Measurements from ENCODE around the gene ANKRD65. TPM values are rescaled to one million over a fixed set of nuclear protein-coding genes. Genes with fewer than 3 reads are reported as not detected.

The ANKRD65 gene
- polyA plus RNA-seq, 2 donors, result 10.6 to 12.4 TPM

DNA sequence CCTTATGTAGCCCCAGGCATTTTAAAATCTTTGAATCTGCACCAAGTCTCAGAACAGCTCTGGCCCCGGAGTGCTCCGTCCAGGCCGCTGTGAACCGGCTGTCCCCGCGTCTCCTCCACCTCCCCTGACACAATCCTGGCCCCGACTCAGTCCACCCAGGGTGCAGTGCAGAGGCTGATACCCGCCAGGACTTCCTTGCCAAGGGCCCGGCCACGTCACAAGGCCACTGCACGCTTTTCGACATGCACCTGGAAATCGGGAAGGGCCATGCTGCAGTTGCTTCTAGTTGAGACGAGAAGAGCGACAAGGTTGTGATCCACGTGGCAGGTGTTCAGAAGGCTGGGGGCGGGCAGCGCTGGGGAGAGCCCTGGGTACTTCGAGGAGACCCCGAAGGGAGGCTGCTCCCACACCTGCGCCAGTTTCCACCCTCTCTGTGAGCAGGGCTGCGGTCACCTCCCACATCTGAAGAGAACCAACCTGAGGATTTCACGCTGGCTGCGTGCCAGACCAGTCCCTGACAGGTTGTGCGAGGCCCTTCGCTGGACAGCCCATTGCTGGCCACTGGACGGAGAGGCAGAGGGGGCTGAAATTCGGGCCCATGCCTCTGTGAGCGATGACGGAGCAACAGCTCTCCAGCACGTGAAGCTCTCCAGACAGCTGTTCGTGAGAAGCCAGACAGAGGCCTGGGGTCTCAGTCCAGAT is 21.1 kb upstream of the ANKRD65 start:
- no peak overlapping the region for H3K27ac ChIP-seq (ENCODE audit: low read depth in 2 of 2, low read length in 1 of 2)
- 75 to 81% methylated on average over 31 to 32 of the region's 32 CpGs for WGBS, 2 donors
- no peak overlapping the region for H3K4me3 ChIP-seq (ENCODE audit: low read depth in 1 of 2, low read length in 2 of 2)
- no peaks in the 10 kb centered on the region for H3K36me3 ChIP-seq (ENCODE audit: control insufficient read depth in 2 of 2, insufficient read depth in 2 of 2, low read length in 1 of 2)
- H3K4me1 ChIP-seq (ENCODE audit: control insufficient read depth in 2 of 2, insufficient read depth in 2 of 2, low read length in 1 of 2), result peaks cover 0 to 5% of the 10 kb centered on the region in 2 donors
- H3K27me3 ChIP-seq (ENCODE audit: control insufficient read depth in 1 of 2, insufficient read depth in 2 of 2, low read length in 2 of 2), result no peaks in the 10 kb centered on the region
- no peaks in the 10 kb centered on the region for H3K9me3 ChIP-seq (ENCODE audit: control insufficient read depth in 2 of 2, insufficient read depth in 1 of 2, low read depth in 1 of 2, low read length in 1 of 2)

DNA sequence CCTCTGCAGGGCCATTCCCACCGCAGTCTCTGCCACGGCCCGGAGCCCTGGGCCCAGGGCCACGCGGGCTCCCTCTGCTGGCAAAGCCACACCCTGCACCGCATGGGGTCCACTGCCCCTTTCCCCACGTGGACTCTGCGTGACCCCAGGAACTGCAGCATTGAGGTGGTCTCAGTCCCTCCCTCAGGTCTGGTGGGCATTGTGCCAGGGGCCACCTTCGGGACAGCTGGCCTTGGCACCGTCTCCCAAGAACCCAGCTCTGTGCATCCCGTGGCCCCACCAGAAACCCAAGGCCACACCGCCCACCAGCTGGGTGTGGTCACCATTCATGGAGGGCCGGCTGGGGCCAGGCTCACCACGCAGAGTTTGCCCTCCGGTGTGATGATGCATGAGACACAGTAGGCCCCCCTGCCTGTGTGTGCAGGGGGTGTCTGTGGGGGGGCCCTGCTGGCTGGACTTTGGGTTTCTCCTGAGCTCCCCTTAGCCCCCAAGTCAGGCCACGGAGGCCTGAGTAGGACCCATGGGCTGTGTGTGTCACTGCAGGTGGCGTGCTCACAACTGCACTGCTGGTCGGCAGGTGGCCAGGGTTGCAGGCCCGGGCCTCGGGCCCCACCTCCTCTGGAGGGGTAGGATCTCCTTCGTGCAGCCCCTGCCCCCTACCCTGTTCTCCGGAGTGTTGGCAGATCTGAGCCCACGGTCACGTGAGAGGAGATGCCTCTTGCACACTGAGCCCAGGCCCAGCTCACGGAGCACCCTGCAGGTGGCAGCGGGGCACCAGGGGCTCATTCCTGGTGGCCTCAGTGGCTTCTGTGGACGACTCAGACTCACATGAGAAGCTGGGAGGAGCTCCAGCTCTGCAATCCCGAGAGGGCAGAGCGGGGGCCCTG is 20.2 kb upstream of the ANKRD65 start:
- no peak overlapping the region for H3K4me3 ChIP-seq (ENCODE audit: low read depth in 1 of 2, low read length in 2 of 2)
- no peaks in the 10 kb centered on the region for H3K9me3 ChIP-seq (ENCODE audit: control insufficient read depth in 2 of 2, insufficient read depth in 1 of 2, low read depth in 1 of 2, low read length in 1 of 2)
- peaks cover 0 to 13% of the 10 kb centered on the region in 2 donors for H3K4me1 ChIP-seq (ENCODE audit: control insufficient read depth in 2 of 2, insufficient read depth in 2 of 2, low read length in 1 of 2)
- no peaks in the 10 kb centered on the region for H3K27me3 ChIP-seq (ENCODE audit: control insufficient read depth in 1 of 2, insufficient read depth in 2 of 2, low read length in 2 of 2)
- H3K36me3 ChIP-seq (ENCODE audit: control insufficient read depth in 2 of 2, insufficient read depth in 2 of 2, low read length in 1 of 2), result peaks cover 0 to 2% of the 10 kb centered on the region in 2 donors
- 34% methylated on average over 23 to 29 of the region's 29 CpGs for WGBS, 2 donors
- no peak overlapping the region for H3K27ac ChIP-seq (ENCODE audit: low read depth in 2 of 2, low read length in 1 of 2)

DNA sequence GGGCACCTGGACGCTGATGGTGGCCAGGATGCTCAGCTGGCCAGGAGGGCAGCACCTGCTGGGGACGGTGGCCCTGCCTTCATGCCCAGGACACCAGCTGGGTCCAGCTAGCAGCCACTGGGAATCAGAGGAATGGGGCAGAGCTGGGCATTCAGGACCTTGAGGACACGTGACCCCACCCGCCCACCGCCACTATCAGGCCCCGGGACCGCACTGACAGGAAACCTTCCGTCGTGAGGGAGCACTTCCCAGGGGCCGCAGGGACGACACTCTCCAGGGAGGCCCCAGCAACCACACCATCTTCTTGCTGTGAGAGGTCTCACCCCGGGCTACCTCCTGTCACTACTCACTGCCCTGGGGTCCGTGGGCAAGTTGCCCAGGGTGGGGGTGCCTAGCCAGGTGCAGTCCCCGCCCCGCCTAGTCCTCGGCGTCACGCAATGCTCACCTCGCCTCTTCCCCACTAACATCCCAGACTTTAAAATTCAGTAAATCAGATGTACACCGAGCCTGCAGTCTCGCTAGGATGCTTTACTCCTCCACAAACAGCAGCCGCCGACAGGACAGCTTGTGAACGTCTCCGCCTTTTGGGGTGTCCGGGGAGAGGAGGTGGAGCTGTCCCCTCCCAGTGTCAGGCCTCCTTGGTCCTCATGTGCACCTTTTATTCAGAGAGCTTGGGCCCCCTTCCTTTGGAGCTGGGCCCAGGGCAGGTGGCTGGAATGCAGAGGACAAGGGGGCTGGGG is 19.4 kb upstream of the ANKRD65 start:
- Histone ChIP-seq H3K36me3 (ENCODE audit: control insufficient read depth in 2 of 2, insufficient read depth in 2 of 2, low read length in 1 of 2) (peaks cover 0 to 2% of the 10 kb centered on the region in 2 donors), H3K9me3 (ENCODE audit: control insufficient read depth in 2 of 2, insufficient read depth in 1 of 2, low read depth in 1 of 2, low read length in 1 of 2) (no peaks in the 10 kb centered on the region), H3K27me3 (ENCODE audit: control insufficient read depth in 1 of 2, insufficient read depth in 2 of 2, low read length in 2 of 2) (no peaks in the 10 kb centered on the region), H3K4me1 (ENCODE audit: control insufficient read depth in 2 of 2, insufficient read depth in 2 of 2, low read length in 1 of 2) (peaks cover 0 to 18% of the 10 kb centered on the region in 2 donors), H3K4me3 (ENCODE audit: low read depth in 1 of 2, low read length in 2 of 2) (no peak overlapping the region), H3K27ac (ENCODE audit: low read depth in 2 of 2, low read length in 1 of 2) (peak overlapping the region in 1 of 2 donors; percentile 37)
- WGBS, 2 donors, result 66 to 72% methylated on average over 26 of the region's 26 CpGs

DNA sequence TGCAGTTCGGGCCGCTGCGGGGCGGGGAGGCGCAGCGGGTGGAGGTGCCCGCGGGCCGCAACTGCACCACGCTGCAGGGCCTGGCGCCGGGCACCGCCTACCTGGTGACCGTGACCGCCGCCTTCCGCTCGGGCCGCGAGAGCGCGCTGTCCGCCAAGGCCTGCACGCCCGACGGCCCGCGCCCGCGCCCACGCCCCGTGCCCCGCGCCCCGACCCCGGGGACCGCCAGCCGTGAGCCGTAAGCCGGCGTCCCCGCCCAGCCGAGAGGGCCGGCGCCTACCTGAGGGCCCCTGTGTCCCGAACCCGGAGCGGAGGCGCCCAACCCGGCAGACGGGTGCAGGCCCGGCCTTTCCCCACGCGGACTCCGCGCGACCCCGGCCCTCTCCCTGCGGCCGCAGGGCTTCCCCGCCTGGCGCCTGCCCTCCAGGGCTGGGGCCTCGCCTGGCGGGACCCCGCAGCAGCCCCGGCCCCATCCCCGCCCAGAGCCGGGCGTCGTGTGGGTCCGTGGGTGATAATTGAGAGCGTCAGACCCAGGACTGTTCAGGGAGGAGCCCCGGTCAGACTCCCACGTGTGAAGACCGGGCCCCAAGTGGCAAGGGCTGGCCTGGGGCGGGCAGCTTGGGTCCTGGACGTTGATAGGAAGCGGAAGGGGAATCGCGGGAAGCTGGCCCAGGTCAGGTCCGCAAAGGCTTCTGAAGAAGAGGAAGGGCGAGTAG is 18.6 kb upstream of the ANKRD65 start:
- peaks cover 0 to 2% of the 10 kb centered on the region in 2 donors for H3K36me3 ChIP-seq (ENCODE audit: control insufficient read depth in 2 of 2, insufficient read depth in 2 of 2, low read length in 1 of 2)
- no peaks in the 10 kb centered on the region for H3K9me3 ChIP-seq (ENCODE audit: control insufficient read depth in 2 of 2, insufficient read depth in 1 of 2, low read depth in 1 of 2, low read length in 1 of 2)
- peaks cover 2 to 25% of the 10 kb centered on the region in 2 donors for H3K4me1 ChIP-seq (ENCODE audit: control insufficient read depth in 2 of 2, insufficient read depth in 2 of 2, low read length in 1 of 2)
- H3K27me3 ChIP-seq (ENCODE audit: control insufficient read depth in 1 of 2, insufficient read depth in 2 of 2, low read length in 2 of 2), result no peaks in the 10 kb centered on the region
- WGBS, 2 donors, result 86 to 88% methylated on average over 72 to 82 of the region's 82 CpGs
- H3K27ac ChIP-seq (ENCODE audit: low read depth in 2 of 2, low read length in 1 of 2), result no peak overlapping the region
- no peak overlapping the region for H3K4me3 ChIP-seq (ENCODE audit: low read depth in 1 of 2, low read length in 2 of 2)

DNA sequence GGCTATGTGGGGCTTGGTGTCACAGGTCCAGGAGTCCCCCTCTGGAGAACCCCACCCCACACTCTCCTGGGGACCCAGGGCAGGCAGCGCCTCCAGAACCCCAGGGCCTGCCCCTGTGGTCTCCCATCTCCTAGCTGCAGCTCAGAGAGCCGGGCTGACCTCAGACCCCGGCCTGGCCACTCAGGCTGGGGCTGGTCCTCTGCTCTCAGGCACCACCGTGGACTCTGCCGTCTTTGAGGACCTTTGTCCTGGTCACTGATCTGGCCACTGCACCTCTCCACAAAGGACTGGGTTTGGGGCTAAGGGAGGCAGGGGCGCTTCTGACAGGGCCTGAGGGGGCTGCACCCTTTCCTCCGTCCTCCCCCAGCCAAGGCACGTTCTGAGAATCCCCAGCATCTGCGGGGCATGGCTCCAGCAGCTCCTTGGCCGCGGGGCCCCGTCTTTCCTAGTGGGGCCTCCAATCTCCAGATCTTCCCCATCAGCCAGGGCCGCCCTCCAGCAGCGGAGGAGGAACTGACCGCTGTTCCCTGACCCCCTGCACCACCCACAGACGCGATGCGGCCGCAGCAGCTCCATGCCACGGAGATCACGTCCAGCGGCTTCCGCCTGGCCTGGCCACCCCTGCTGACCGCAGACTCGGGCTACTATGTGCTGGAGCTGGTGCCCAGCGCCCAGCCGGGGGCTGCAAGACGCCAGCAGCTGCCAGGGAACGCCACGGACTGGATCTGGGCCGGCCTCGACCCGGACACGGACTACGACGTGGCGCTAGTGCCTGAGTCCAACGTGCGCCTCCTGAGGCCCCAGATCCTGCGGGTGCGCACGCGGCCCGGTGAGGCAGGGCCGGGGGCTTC is 17.7 kb upstream of the ANKRD65 start:
- H3K27ac ChIP-seq (ENCODE audit: low read depth in 2 of 2, low read length in 1 of 2), result no peak overlapping the region
- no peaks in the 10 kb centered on the region for H3K9me3 ChIP-seq (ENCODE audit: control insufficient read depth in 2 of 2, insufficient read depth in 1 of 2, low read depth in 1 of 2, low read length in 1 of 2)
- WGBS, 2 donors, result 88 to 90% methylated on average over 39 to 45 of the region's 45 CpGs
- H3K36me3 ChIP-seq (ENCODE audit: control insufficient read depth in 2 of 2, insufficient read depth in 2 of 2, low read length in 1 of 2), result peaks cover 0 to 2% of the 10 kb centered on the region in 2 donors
- no peak overlapping the region for H3K4me3 ChIP-seq (ENCODE audit: low read depth in 1 of 2, low read length in 2 of 2)
- H3K4me1 ChIP-seq (ENCODE audit: control insufficient read depth in 2 of 2, insufficient read depth in 2 of 2, low read length in 1 of 2), result peaks cover 3 to 33% of the 10 kb centered on the region in 2 donors
- no peaks in the 10 kb centered on the region for H3K27me3 ChIP-seq (ENCODE audit: control insufficient read depth in 1 of 2, insufficient read depth in 2 of 2, low read length in 2 of 2)

DNA sequence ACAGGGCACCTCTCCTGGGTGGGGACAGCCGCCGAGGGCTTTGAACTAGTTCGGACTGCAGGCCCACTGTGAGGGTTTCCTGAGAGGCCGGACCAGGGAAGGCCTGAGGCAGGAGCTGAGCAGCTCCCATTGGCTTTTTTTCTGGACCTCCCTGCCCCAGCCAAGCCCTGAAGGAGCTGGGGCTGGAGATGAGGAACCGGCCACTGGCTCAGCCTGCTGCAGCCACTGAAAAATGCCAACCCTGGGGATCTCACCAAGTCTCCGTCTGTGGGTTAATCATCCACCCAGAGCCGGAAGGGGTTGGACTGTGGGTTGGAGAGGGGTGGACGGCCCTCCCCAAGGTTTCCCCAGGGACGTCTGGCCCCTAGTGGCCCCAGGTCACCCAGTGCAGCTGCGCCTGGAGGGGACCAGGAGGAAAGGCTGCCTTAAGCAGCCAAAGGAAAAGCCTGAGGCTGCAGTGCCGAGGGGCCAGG is 16.9 kb upstream of the ANKRD65 start:
- Histone ChIP-seq H3K4me1 (ENCODE audit: control insufficient read depth in 2 of 2, insufficient read depth in 2 of 2, low read length in 1 of 2) (peaks cover 3 to 39% of the 10 kb centered on the region in 2 donors), H3K27me3 (ENCODE audit: control insufficient read depth in 1 of 2, insufficient read depth in 2 of 2, low read length in 2 of 2) (no peaks in the 10 kb centered on the region), H3K27ac (ENCODE audit: low read depth in 2 of 2, low read length in 1 of 2) (no peak overlapping the region), H3K9me3 (ENCODE audit: control insufficient read depth in 2 of 2, insufficient read depth in 1 of 2, low read depth in 1 of 2, low read length in 1 of 2) (no peaks in the 10 kb centered on the region), H3K4me3 (ENCODE audit: low read depth in 1 of 2, low read length in 2 of 2) (no peak overlapping the region), H3K36me3 (ENCODE audit: control insufficient read depth in 2 of 2, insufficient read depth in 2 of 2, low read length in 1 of 2) (peaks cover 0 to 2% of the 10 kb centered on the region in 2 donors)
- WGBS, 2 donors, result 52 to 67% methylated on average over 11 of the region's 11 CpGs

DNA sequence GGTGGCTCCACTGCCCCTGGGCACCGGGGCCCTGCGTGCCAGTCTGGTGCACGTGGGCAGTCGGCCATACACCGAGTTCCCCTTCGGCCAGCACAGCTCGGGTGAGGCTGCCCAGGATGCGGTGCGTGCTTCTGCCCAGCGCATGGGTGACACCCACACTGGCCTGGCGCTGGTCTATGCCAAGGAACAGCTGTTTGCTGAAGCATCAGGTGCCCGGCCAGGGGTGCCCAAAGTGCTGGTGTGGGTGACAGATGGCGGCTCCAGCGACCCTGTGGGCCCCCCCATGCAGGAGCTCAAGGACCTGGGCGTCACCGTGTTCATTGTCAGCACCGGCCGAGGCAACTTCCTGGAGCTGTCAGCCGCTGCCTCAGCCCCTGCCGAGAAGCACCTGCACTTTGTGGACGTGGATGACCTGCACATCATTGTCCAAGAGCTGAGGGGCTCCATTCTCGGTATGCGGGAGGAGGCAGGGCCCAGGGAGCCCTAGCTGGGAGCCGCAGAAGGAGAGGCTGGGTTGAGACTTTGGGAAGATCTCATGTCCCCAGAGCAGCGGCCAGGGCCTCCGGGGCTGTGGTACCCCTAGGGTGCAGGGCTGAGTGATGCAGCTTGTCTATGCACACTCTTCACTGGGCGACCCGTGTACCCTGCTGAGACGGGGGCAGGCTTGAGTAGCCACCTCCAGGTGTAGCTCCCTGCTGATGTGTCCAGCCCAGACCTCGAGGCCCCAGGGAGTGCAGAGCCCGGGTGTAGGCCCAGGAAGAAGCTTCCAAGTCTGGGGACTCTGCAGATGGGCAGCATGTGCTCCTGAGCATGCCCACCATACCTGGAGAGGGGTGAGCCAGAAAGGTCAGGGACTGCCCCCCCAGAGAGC is 16.2 kb upstream of the ANKRD65 start:
- Histone ChIP-seq H3K4me1 (ENCODE audit: control insufficient read depth in 2 of 2, insufficient read depth in 2 of 2, low read length in 1 of 2) (peaks cover 10 to 45% of the 10 kb centered on the region in 2 donors), H3K36me3 (ENCODE audit: control insufficient read depth in 2 of 2, insufficient read depth in 2 of 2, low read length in 1 of 2) (peaks cover 0 to 2% of the 10 kb centered on the region in 2 donors), H3K9me3 (ENCODE audit: control insufficient read depth in 2 of 2, insufficient read depth in 1 of 2, low read depth in 1 of 2, low read length in 1 of 2) (no peaks in the 10 kb centered on the region), H3K27ac (ENCODE audit: low read depth in 2 of 2, low read length in 1 of 2) (no peak overlapping the region), H3K27me3 (ENCODE audit: control insufficient read depth in 1 of 2, insufficient read depth in 2 of 2, low read length in 2 of 2) (no peaks in the 10 kb centered on the region), H3K4me3 (ENCODE audit: low read depth in 1 of 2, low read length in 2 of 2) (peak overlapping the region in 1 of 2 donors; percentile 50)
- WGBS, 2 donors, result 54 to 71% methylated on average over 31 of the region's 31 CpGs

DNA sequence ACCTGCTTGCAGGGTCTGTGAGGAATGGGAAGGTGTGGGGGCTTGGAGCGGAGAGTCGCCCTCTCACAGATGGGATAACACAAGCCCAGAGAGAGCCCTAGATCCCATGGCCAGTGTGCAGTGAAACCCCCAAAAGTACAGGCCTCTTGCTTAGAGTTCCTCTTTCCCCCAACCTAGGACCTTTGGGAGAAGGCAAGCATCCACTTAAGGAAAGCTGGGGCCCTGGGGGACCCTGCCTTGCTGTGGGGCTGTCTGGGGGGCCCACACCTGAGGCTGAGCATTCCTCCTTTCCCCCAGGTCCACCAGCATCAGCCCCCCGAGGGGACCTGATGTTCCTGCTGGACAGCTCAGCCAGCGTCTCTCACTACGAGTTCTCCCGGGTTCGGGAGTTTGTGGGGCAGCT is 15.6 kb upstream of the ANKRD65 start:
- H3K36me3 ChIP-seq (ENCODE audit: control insufficient read depth in 2 of 2, insufficient read depth in 2 of 2, low read length in 1 of 2), result peaks cover 0 to 2% of the 10 kb centered on the region in 2 donors
- H3K4me1 ChIP-seq (ENCODE audit: control insufficient read depth in 2 of 2, insufficient read depth in 2 of 2, low read length in 1 of 2), result peaks cover 16 to 49% of the 10 kb centered on the region in 2 donors
- H3K27me3 ChIP-seq (ENCODE audit: control insufficient read depth in 1 of 2, insufficient read depth in 2 of 2, low read length in 2 of 2), result no peaks in the 10 kb centered on the region
- no peak overlapping the region for H3K27ac ChIP-seq (ENCODE audit: low read depth in 2 of 2, low read length in 1 of 2)
- no peaks in the 10 kb centered on the region for H3K9me3 ChIP-seq (ENCODE audit: control insufficient read depth in 2 of 2, insufficient read depth in 1 of 2, low read depth in 1 of 2, low read length in 1 of 2)
- H3K4me3 ChIP-seq (ENCODE audit: low read depth in 1 of 2, low read length in 2 of 2), result peak overlapping the region; percentile 50 to 62
- WGBS, 2 donors, result 64 to 74% methylated on average over 7 of the region's 7 CpGs
